Kasumi-1 (cell line): ENCODE data around the gene NKAIN4.

Experiments used
- DNase-seq, 2 experiments: peaks; one replicate each; lab custom pipeline; 2025; lab: John Stamatoyannopoulos, UW

Gene NKAIN4

DNA sequence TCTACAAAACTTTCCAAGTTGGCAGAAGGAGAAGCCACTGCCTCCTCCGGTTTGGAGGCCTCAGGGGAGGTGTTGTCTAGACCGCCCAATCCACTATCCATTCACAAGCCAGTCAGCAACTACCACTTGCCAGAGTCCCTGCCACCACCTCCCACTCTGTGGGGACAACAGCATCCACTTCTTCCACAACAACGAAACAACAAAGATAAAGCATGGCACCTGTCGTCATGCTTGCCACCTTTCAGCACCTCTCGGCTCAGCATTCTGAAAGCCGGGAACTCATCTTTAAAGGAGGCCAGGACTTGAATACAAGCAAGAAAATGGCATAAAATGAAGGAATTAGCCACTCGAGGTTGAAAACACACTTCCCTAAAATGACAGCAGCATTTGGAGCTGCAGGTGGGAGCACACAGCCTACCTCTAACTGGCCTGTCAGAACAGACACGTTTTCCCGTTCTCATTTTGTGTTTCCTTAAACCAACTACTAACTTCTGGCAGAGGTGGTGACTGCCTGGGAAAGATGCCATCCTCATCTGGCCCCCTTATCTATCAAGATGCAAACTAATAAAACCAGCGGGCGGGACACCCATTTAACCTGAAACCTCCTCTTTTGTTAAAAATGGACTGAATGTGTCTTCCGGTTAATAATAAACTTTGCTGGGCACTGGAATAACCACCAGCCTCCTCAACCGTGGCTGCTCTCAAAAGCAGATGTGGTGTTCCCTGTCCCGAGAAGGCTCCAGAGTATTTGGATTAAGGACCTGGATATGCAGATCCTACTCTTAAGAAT is 60.1 kb downstream of the NKAIN4 start:
- DNase-seq, result no peak

DNA sequence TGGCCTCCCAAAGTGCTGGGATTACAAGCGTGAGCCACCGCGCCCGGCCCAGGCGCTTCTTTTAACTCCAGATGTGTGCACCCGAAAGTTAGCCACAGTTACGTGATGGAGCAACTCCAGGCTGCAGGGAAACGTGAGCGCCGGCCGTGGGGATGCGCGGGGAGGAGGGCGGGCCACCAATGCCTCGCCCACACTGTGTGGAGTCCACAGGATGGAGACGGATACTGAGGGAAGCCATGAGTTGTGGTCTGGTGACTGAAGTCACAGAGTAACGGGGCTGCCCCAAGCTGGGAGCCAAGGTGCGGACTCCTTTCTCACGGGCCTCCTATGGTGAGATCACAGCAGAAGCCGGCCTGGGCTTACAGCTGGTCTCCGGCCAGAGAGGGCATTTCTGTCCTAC is 61.5 kb downstream of the NKAIN4 start:
- DNase-seq, result no peak

DNA sequence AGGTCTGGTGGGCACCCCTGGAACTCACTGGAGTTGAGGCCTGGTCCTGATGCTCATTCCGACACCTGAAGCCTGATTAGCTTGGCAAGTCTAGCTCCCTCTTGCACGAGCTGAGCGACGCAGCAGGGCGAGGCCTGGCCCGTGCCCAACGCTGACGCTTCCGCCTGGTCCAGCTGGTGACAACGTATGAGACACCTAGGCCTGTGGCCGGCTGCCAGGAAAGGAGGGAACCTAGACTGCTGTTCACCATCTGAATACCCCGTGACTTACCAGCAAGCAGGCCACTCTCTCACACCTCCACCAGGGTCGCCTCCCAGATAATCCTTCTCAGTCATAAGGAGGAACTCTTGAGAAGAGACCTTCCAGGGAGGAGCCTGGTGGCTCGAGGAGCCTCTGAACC is 62.9 kb downstream of the NKAIN4 start:
- no peak for DNase-seq

DNA sequence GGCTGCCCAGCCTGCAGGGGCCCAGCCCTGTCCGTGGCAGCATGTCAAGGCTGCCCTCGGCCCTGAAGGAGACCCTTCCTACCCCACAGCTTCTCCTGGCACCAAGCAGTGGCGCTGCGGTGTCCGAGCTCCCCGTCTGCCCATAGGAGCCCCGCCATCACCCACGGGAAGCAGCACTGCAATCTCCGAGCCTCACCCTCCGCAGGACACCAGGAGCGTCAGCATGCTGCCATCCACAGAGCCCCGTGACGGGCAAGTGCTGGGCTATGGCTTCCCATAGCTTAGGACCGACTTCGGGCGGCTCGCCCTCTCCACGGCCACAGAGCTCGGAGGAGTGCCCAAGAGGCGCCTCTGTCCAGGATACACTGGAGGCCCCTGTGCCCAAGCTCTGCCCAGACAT is 63.4 kb downstream of the NKAIN4 start:
- DNase-seq, result no peak
